NCI-H82 (cell line): ENCODE data around the gene UBLCP1.
A peak's percentile ranks its signal among the peaks of the same experiment; 100 is the strongest.
"Not testable (repeated sequence)": the region's sequence is repeated elsewhere in the genome, so short reads cannot be mapped to it uniquely, and the experiment has no call there.

Source experiments
- DNase-seq: peaks from one replicate; lab custom pipeline; 2025; lab: John Stamatoyannopoulos, UW

Gene UBLCP1, protein sequence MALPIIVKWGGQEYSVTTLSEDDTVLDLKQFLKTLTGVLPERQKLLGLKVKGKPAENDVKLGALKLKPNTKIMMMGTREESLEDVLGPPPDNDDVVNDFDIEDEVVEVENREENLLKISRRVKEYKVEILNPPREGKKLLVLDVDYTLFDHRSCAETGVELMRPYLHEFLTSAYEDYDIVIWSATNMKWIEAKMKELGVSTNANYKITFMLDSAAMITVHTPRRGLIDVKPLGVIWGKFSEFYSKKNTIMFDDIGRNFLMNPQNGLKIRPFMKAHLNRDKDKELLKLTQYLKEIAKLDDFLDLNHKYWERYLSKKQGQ

GRCh38 chr5:159262859-159263568 is at the start of gene UBLCP1:
Gene UBLCP1, plus strand, starts transcription at chr5:159263290. Its CDS starts 5,626 bp downstream, at chr5:159268916.
- peak; percentile 87 for DNase-seq

- DNase-seq, result no peak
Observed at GRCh38 chr5:159214486-159215271, 48.4 kb upstream of the UBLCP1 start.

- DNase-seq, result no peak
Observed at GRCh38 chr5:159215886-159216285, 47.2 kb upstream of the UBLCP1 start.

DNA sequence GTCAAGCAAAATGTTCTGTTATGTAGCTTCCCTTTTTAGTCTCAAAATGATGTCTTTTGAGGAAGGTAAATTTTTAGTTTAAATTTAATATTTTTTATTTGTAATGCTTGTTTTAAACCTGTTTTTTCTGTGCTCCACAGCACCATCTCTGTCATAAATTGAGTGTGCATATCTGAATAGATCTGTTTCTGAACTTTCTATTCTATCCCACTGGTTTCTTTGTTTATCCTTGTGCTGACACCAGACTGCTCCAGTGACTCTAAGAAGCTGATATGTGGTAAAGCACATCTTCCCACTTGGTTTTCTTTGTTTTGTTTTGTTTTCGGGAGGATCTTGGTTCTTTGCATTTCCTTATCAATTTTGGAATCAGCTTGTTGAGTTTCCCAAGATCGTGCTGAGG is 46.6 kb upstream of the UBLCP1 start:
- no peak for DNase-seq

GRCh38 chr5:159217236-159217635 is 45.9 kb upstream of the UBLCP1 start:
- DNase-seq, result no peak

DNA sequence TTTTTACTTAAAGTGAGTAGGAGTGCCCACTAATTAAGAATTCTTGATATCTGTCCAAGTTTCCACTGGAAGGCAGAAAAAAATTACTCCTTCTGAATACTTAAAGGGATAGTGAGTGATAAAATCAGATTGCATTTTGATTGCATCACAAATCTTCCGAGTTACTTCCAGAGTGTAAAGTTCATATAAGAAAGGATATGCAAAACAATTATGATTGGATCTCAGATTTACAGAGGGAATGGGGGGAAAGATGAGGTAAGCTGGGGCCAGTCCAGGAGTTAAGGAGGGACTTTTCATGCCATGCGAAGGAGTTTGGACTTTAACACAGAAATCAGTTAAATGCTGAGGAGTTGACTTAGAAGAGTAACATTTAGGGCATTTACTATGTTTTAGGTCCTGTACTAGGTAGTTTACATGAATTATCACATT is 44.5 kb upstream of the UBLCP1 start:
- DNase-seq, result no peak

DNA sequence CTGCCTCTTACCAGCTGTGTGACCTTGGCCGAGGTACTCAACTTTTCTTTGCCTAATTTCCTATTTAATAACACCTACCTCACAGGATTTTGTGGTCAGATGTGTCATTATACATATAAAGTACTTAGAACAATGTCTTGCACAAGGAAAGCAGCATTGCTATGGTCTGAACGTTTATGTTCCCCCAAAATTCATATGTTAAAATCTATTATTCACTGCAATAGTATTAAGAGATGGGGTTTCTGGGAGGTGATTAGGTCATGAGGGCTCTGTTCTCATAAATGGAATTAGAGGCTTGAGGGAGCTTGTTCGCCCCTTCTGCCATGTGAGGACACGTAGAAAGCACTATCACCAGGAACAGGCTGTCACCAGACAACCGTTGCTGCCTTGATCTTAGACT is 42.9 kb upstream of the UBLCP1 start:
- DNase-seq, result peak; percentile 37

DNA sequence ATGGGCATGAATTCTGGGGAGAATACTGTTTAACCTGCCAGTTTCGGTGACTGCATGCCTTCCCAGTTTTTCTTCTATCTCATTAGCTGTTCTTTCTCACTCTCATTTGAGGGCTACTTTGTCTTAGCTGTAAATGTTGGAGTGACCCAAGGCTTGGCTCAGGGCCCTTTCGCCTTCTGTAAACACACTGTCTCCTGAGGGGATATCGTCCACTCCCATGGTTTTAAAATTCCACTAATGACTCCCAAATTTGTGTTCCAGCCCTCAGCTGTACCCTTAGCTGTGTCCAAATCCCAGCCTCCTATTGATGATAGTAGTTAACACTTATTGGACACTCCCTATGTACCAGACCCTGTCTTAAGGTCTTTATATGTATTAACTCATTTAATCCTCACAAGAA is 39.6 kb upstream of the UBLCP1 start:
- no peak for DNase-seq

- DNase-seq, result no peak
Observed at GRCh38 chr5:159224471-159224870, 38.6 kb upstream of the UBLCP1 start.

DNA sequence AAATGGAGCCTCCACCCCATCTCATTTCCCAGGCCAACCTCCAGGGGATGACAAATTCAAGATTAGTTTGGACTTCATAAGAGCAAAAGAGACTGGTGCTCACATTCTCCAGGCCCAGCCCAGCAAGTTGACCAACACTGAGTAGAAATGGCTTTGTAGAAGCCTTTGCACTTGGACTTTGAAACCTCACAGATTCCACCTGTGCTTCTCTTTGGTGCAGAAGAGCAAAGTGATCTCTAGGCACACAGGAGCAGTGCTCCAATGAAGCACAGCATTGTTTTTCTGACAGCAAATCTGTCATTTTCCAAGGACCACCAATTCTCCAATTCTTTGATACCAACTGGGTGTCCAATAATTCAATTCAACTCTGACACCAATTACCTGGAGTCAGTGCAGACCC is 36.6 kb upstream of the UBLCP1 start:
- no peak for DNase-seq

- no peak for DNase-seq
Observed at GRCh38 chr5:159227452-159227851, 35.6 kb upstream of the UBLCP1 start.

DNA sequence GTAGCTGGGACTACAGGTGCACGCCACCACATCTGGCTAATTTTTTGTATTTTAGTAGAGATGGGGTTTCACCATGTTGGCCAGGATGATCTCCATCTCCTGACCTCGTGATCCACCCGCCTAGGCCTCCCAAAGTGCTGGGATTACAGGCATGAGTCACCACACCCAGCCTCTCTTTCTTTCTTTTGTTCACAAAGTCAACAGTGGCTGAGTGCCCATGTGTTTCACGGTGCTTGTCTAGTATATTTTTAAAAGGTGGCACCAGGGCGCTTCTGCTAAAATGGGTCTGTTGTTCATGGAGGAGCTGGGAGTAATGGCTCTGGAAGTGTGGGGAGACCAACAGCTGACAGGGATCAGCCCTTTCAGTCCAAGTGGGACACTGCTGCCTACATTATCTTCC is 35.0 kb upstream of the UBLCP1 start:
- not testable (repeated sequence) for DNase-seq

GRCh38 chr5:159230657-159231056 is 32.4 kb upstream of the UBLCP1 start:
- DNase-seq, result no peak

DNA sequence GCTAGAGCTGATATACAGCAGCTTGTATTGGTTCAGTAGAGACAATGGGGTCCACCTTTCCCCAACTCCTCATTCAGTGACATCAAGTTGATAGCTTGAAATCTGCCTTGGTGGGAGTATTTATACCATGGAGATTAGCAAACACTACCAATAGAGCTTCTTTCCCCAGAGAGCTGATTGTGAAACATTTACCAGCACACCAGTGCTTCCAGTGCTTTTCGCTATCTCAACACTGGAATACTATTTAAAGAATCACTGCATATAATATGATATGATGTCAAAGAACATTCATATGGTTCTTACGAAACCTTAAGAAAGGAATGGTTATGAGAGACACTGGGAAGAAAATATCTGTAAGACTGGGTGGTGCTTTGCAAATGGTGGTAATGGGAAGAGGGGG is 31.9 kb upstream of the UBLCP1 start:
- DNase-seq, result no peak

GRCh38 chr5:159235871-159236520 is 27.1 kb upstream of the UBLCP1 start:
- peak; percentile 46 for DNase-seq

- no peak for DNase-seq
Observed at GRCh38 chr5:159240301-159240870, 22.7 kb upstream of the UBLCP1 start.

DNA sequence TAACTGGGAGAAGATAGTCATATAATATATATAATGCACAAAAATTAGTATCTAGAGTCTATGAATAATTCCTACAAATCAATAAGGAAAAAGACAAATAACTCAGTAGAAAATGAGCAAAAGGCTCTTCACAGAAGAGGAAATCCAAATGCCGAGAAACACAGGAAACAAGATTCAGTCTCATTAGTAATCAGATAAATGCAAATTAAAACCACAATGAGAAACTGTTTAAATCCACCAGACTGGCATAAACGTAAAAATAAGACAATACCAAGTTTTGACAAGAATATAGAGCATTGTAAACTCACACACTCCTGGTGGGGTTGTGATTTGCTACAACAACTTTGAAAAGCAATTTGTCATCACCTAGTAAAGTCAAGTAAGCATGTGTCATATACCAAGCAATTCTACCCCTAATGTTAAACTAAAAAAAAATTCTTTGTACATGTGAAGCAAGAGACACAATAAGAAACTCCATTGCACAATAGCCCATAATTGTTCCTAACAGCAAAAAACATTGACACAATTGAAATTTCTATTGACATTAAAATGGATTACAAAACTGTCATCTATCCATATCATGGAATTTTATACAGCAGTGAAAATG is 21.0 kb upstream of the UBLCP1 start:
- no peak for DNase-seq

GRCh38 chr5:159242656-159243055 is 20.4 kb upstream of the UBLCP1 start:
- DNase-seq, result no peak

DNA sequence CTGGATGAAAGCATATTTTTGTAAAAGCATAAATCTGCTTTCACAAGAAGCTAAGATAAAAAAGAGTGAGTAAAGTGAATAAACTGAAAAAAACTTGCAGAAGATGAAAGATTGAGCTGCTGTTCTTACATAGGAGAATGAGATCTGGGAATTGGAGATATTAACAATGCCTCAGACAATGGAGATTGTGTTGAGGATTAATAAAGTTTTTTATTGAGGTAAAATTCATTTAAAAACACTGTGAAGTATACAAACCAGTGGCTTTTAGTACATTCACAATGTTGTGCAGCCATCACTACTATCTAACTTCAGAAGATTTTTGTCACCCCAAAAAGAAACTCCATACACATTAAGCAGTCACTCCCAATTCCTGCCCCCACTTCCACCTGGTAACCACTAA is 19.7 kb upstream of the UBLCP1 start:
- no peak for DNase-seq

DNA sequence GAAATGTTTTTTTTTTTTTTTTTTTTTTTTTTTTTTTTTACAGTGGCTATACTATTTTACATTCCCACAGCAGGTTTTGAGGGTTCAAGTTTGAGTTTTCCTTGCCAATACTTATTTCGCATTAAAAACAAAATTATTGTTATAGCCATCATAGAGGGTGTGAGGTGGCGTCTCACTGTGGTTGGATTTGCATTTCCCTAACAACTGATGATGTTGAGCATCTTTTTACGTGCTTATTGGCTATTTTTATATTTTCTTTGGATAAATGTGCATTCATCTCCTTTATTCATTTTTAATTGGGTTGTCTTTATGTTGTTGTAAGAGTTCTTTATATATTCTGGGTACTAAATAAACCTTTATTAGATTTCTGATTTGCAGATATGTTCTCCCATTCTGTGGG is 18.9 kb upstream of the UBLCP1 start:
- no peak for DNase-seq

- DNase-seq, result no peak
Observed at GRCh38 chr5:159244890-159245289, 18.2 kb upstream of the UBLCP1 start.

- DNase-seq, result no peak
Observed at GRCh38 chr5:159249158-159249557, 13.9 kb upstream of the UBLCP1 start.
